ENCODE data around the gene EGFR.

EGFR gene

GRCh38 chr7:55172881-55173609 lies 154.2 kb downstream of the EGFR start:
- DNase-seq (ENCODE audit: low read depth), result no peak

- DNase-seq (ENCODE audit: low read depth), result no peak
Measured at GRCh38 chr7:55173671-55174070, 154.9 kb downstream of the EGFR start.

GRCh38 chr7:55174456-55174855 lies 155.6 kb downstream of the EGFR start:
- DNase-seq (ENCODE audit: low read depth), result no peak

GRCh38 chr7:55174856-55175255 lies 156.0 kb downstream of the EGFR start:
- DNase-seq (ENCODE audit: low read depth), result no peak

DNA sequence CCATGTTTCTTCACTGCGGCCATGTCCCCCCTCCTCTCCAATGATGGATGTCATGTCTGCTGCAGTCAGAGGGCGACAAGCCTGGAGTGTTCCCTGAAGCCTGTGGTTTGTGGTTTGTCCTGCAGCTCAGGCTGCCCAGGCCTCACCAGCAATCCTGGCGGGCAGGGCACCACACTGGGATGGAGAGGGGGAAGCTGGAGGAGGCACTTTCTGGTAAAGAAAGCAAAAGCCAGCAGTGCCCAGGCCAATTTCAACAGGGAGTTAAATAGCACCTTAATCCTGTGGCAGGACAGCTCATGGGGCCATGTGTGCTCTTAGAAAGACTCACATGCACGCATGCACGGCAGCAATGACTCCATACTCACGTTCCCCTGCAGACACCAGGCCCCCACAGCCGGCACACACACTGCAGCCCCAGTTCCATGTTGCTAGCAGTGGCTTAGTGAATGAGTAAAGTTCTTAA lies 158.3 kb downstream of the EGFR start:
- no peak for DNase-seq (ENCODE audit: low read depth)

DNA sequence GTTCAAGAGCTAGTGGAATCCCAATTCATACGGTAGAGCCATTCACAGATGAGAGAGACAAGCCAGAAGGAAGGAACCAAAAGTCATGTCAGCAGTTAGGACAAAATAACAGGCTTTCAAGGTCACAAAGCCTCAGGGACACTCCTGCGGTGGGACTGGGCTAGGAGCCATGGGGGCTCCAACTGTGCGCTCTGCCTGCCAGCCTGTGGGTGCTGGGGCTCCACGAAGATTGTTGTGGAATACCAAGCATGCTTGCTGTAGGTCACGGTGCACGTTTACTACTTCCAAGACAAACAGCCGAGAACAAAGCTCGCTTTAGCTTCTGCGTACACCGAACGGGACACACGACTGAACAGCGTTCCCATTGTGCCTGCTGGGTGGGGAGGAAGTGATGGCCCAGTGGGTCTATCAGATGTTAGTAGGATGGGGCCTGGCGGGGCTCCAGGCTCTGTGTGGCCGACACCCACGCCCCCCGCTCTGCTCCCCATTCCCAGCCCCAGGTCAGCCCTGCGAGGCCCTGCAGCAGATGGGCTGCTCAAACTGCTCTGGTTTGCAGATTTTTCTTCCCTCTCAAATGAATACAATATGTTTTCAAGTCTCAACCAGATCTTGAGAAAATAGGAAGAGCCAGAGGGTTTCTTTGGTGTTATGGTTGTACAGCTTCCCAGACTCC lies 158.9 kb downstream of the EGFR start:
- no peak for DNase-seq (ENCODE audit: low read depth)

DNA sequence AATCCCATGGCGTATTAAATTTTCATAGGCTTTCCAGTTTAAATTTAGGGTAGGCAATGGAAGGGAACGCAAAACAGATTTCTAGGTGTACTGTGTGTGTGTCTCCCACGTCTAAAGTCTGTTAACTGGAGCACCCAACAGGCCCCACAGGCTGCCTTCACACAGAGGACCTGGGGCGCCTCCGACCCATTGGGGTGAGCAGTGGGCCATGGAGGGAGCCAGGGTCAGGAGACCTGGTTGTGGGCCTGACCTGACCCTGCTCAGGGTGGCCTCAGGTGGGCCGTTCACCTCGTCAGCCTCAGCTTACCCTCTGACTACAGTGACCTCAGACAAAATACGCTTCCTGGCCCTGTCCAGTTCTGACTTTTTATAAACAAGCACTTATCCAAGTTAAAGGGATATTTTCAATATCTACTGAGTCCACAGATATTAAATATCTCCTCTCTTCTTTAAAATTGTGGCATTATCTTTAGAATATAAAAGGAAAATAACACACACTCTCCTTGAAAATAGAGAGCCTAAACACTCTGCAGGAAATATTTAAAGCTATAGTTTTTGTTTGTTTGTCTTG lies 159.6 kb downstream of the EGFR start:
- DNase-seq (ENCODE audit: low read depth), result no peak

DNA sequence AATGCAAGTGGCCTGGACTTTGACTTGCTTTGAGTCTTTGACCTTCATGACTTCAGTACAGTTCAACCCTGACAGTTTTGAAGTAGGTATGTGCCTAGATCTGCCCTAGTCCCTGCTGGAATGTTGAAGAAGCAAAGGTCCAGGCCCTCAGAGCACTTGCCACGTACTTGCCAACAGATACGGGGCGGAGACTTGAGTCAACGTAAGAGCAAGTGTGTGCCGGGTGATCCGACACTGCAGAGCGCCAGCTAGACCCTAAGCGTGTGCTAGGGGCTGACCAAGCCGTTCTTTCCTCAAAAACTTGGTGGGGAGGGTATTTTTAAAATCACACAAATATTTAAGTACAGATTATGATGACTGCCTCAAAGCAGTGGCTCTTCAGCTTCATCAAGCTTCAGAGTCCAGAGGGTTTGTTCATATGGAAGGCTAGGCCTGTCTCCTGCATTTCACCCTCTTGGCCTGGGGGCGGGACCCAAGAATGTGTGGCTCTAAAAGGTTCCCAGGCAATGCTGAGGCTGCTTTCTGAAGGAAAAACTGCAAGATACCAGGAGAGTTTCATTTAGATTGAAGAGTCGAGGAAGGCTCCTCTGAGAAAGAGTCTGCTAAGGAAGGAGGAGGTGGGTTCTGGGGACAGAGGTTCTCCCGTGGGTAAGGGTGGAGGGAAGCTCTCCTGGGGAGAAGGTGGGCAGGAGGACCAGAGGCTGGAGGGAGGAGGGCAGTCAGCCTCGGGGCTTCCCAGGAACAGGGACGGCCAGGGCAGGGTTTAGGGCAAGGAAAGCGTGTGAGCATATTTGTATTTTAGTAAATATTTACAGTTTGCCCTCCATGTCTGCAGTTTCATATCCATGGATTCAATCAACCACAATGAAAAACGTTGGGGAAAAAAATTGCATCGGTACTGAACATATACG lies 160.3 kb downstream of the EGFR start:
- no peak for DNase-seq (ENCODE audit: low read depth)

- no peak for DNase-seq (ENCODE audit: low read depth)
Measured at GRCh38 chr7:55179931-55180682, 161.3 kb downstream of the EGFR start.

DNA sequence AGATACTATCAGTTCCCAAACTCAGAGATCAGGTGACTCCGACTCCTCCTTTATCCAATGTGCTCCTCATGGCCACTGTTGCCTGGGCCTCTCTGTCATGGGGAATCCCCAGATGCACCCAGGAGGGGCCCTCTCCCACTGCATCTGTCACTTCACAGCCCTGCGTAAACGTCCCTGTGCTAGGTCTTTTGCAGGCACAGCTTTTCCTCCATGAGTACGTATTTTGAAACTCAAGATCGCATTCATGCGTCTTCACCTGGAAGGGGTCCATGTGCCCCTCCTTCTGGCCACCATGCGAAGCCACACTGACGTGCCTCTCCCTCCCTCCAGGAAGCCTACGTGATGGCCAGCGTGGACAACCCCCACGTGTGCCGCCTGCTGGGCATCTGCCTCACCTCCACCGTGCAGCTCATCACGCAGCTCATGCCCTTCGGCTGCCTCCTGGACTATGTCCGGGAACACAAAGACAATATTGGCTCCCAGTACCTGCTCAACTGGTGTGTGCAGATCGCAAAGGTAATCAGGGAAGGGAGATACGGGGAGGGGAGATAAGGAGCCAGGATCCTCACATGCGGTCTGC lies 162.2 kb downstream of the EGFR start:
- no peak for DNase-seq (ENCODE audit: low read depth)

DNA sequence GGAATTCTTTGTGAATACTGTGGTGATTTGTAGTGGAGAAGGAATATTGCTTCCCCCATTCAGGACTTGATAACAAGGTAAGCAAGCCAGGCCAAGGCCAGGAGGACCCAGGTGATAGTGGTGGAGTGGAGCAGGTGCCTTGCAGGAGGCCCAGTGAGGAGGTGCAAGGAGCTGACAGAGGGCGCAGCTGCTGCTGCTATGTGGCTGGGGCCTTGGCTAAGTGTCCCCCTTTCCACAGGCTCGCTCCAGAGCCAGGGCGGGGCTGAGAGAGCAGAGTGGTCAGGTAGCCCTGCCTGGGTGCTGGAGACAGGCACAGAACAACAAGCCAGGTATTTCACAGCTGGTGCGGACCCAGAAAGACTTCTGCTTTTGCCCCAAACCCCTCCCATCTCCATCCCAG lies 162.9 kb downstream of the EGFR start:
- no peak for DNase-seq (ENCODE audit: low read depth)

DNA sequence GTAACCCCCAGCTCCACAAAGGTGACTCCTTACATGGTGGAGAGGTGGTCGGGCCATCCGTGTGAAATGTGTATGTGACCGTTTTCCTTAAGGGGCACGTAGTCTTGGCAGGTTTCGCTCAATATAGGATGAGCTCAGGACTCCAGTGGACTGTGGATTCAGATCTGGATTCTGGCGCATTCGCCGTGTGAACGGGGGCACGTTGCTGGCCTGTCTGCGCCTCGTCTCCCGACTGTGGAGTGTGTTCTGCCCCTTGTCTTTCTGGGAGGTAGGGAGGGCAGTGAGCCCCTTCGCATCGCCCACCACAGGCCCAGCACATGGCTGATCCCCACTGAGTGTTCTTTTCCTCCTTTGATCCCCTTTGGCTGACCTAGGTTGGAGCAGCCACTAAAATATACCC lies 165.1 kb downstream of the EGFR start:
- DNase-seq (ENCODE audit: low read depth), result no peak

GRCh38 chr7:55185321-55185802 lies 166.5 kb downstream of the EGFR start:
- DNase-seq (ENCODE audit: low read depth), result no peak

- no peak for DNase-seq (ENCODE audit: low read depth)
Measured at GRCh38 chr7:55185941-55186609, 167.3 kb downstream of the EGFR start.

- DNase-seq (ENCODE audit: low read depth), result no peak
Measured at GRCh38 chr7:55187701-55188491, 169.1 kb downstream of the EGFR start.

DNA sequence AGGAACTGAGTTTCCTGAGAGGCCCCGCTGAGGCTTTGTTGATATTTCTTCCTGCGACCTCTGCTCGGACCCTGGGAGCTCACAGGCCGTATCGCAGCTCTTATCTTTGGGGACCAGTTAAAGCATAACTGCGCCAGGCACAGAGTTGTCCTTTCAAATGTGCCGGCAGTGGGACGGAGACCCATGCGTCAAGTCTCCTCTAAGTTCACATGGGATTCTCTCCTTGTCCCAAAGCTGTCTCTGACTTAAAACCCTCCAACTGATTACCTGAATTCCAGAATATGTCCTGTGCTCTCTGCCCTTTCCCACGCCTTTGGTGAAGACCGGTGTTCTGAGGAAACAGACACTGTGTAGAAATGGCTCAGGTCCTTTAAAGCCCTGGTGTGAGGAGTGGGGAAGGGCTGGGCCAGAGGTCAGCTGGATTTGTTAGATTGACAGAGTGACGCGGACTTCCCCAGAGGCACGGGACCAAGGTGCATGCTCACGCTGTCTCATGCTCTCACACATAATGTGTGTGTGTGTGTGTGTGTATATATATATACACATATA lies 169.8 kb downstream of the EGFR start:
- no peak for DNase-seq (ENCODE audit: low read depth)

GRCh38 chr7:55189146-55189766 lies 170.4 kb downstream of the EGFR start:
- DNase-seq (ENCODE audit: low read depth), result no peak

DNA sequence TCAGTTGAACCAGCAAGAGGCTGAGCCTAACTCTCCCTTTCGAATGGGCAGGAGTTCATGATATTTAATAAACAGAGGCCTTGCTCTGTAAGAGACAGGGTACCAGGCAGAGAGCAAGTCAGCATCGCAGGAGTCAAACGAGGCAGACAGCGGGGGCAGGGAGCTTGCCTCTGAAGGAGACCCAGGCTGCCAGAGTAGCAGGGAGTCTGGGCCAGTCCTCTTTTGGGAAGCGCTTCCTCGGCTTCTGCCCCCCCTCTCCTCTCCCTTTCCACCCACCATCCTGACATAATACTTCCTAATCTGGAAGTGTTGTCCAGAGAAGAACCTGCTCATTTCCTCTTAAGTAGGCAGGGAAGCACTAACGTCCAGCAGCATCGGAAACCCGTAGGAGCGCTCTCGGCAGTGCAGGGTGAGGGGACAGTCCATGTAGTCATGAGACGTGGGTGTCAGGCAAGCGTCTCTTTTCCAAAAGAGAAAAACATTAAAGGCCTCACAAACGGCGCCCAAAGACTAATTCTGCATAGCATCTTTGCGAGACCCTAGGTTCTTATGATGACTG lies 171.1 kb downstream of the EGFR start:
- DNase-seq (ENCODE audit: low read depth), result no peak
